HepG2 (cell line): ENCODE data around the gene UBAP1L. TPM values are rescaled to one million over a fixed set of nuclear protein-coding genes. Genes with fewer than 3 reads are reported as not detected.

ENCODE experiments used
- CBX5 ChIP-seq: sonication (generic); formaldehyde crosslinking; IDR thresholded peaks from 2 replicates; pipeline ENCODE4 v1.4.0; 2020; ENCODE audit warnings: missing genetic modification reagents, borderline replicate concordance
- KAT7 ChIP-seq: IDR thresholded peaks from 2 replicates; pipeline ENCODE4 v1.6.1; 2018; ENCODE audit warnings: borderline replicate concordance, missing compliant biosample characterization
- KDM2A ChIP-seq: sonication (generic); formaldehyde crosslinking; IDR thresholded peaks from 2 replicates; pipeline ENCODE4 v1.4.0; 2020; ENCODE audit warnings: low read depth, missing genetic modification reagents, borderline replicate concordance
- MED8 ChIP-seq: sonication (generic); formaldehyde crosslinking; IDR thresholded peaks from 2 replicates; pipeline ENCODE4 v1.8.1; 2023; ENCODE audit warnings: mild to moderate bottlenecking, missing genetic modification reagents; ENCODE audit not compliant: insufficient replicate concordance
- MEIS2 ChIP-seq: sonication (generic); formaldehyde crosslinking; IDR thresholded peaks from 2 replicates; pipeline ENCODE4 v1.9.0; 2021; ENCODE audit warnings: mild to moderate bottlenecking, missing genetic modification reagents
- MTA1 ChIP-seq: sonication (generic); formaldehyde crosslinking; IDR thresholded peaks from 2 replicates; pipeline ENCODE4 v1.4.0; 2020; ENCODE audit warnings: missing genetic modification reagents, mild to moderate bottlenecking, borderline replicate concordance
- MXI1 ChIP-seq: IDR thresholded peaks from 3 replicates; pipeline ENCODE4 v1.6.1; 2012; ENCODE audit warnings: low read depth, low read length, inconsistent platforms, borderline replicate concordance
- MYC ChIP-seq: sonication (generic); formaldehyde crosslinking; IDR thresholded peaks from 2 replicates; pipeline ENCODE4 v1.9.0; 2021; ENCODE audit warnings: missing genetic modification reagents, borderline replicate concordance
- NR2F6 ChIP-seq, 2 experiments: IDR thresholded peaks; 2 replicates each; pipeline ENCODE4 v1.6.1; 2016; ENCODE audit warnings: antibody characterized with exemption in 1 of 2, mild to moderate bottlenecking in 1 of 2
- POGK ChIP-seq: sonication (generic); formaldehyde crosslinking; conservative IDR thresholded peaks from 2 replicates; pipeline ENCODE4 v1.8.0; 2022; ENCODE audit warnings: mild to moderate bottlenecking, moderate library complexity, missing genetic modification reagents
- REXO4 ChIP-seq: sonication (generic); formaldehyde crosslinking; IDR thresholded peaks from 2 replicates; pipeline ENCODE4 v1.8.0; 2022; ENCODE audit warnings: missing genetic modification reagents, mild to moderate bottlenecking, borderline replicate concordance
- ZFP91 ChIP-seq: sonication (generic); formaldehyde crosslinking; IDR thresholded peaks from 2 replicates; pipeline ENCODE4 v1.9.0; 2022; ENCODE audit warnings: missing genetic modification reagents, mild to moderate bottlenecking, borderline replicate concordance
- ZKSCAN1 ChIP-seq: fragments of 150-350 bp; IDR thresholded peaks from 2 replicates; pipeline ENCODE4 v1.6.1; 2014; ENCODE audit warnings: low read length
- ZKSCAN8 ChIP-seq: IDR thresholded peaks from 2 replicates; pipeline ENCODE4 v1.6.1; 2016; ENCODE audit warnings: borderline replicate concordance, missing genetic modification reagents, missing compliant biosample characterization
- ZNF431 ChIP-seq: sonication (generic); formaldehyde crosslinking; IDR thresholded peaks from 2 replicates; pipeline ENCODE4 v1.9.0; 2022; ENCODE audit warnings: missing genetic modification reagents, low read depth, mild to moderate bottlenecking, borderline replicate concordance
- ZNF441 ChIP-seq: sonication (generic); formaldehyde crosslinking; IDR thresholded peaks from 2 replicates; pipeline ENCODE4 v1.7.0; 2021; ENCODE audit warnings: missing genetic modification reagents, borderline replicate concordance
- ZNF501 ChIP-seq: sonication (generic); formaldehyde crosslinking; IDR thresholded peaks from 2 replicates; pipeline ENCODE4 v1.5.1; 2020; ENCODE audit warnings: mild to moderate bottlenecking, moderate library complexity, missing genetic modification reagents
- ZNF549 ChIP-seq: sonication (generic); formaldehyde crosslinking; IDR thresholded peaks from 2 replicates; pipeline ENCODE4 v1.5.0; 2020; ENCODE audit warnings: missing genetic modification reagents
- ZNF563 ChIP-seq: sonication (generic); formaldehyde crosslinking; IDR thresholded peaks from 2 replicates; pipeline ENCODE4 v1.8.0; 2022; ENCODE audit warnings: mild to moderate bottlenecking, moderate library complexity, missing genetic modification reagents
- ZSCAN9 ChIP-seq: IDR thresholded peaks from 2 replicates; pipeline ENCODE4 v1.6.1; 2016; ENCODE audit warnings: borderline replicate concordance
- polyA plus RNA-seq, 8 experiments: library from polyadenylated mRNA; depleted of rRNA in 3 of 8; stranded (reverse) in 7 of 8; unstranded in 1 of 8; fragments of >200 nt; fragmentation: Illumina TruSeq in 4 of 8; extraction: Trizol in 4 of 8; gene quantifications; 2 replicates each; pipeline versions ENCODE4 v1.2.1 to v1.2.3, GENCODE V29; 2011 to 2016; ENCODE audit warnings: low read depth in 4 of 8, missing spikeins in 1 of 8, mixed read lengths in 1 of 8; ENCODE audit not compliant: insufficient read depth in 1 of 8
- total RNA-seq, 5 experiments: library from RNA; depleted of rRNA; stranded (reverse); fragments of >200 nt; fragmentation: Illumina TruSeq; extraction: Trizol; gene quantifications; 2 replicates each; pipeline ENCODE4 v1.2.3, GENCODE V29; 2016; ENCODE audit warnings: low read depth in 1 of 5
- TF ChIP-seq, protein P1 (sequence below): fragments of 450-650 bp; IDR thresholded peaks from 2 replicates; pipeline ENCODE4 v1.6.1; 2016
- TF ChIP-seq, protein P2 (sequence below): sonication (generic); formaldehyde crosslinking; IDR thresholded peaks from 2 replicates; pipeline ENCODE4 v1.5.1; 2020; ENCODE audit warnings: mild to moderate bottlenecking, missing genetic modification reagents, moderate library complexity

UBAP1L gene
- total and polyA plus RNA-seq, 2 of the 13 experiments (the other 11 are each of a cell fraction or from before 2014, with no cell fraction given) = 0.86 to 1.4 TPM

DNA sequence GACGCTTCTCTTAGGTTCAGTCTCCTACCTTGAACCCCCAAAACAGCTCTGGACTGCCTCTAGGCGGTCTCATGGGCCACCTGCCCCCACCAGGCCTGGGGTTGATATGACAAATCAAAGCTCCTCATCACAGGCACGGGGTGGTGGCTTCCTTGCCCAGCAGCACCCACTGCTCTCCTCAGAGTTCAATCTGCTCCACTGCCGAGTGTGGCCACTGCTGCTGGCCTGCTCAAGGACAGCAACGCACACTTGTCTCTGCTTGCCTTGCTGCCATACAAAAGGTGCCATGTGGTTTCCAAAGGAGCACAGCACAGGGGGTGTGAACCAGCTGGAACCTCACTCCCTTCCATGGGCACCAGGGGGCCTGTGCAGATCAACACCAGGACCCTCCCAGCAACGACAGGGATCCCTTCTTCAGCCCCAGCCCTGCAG, 28.3 kb downstream of the UBAP1L start (continued):
- no peak for TF ChIP-seq ZNF563 (CRISPR knock-in tag)
- TF ChIP-seq, protein P1, sequence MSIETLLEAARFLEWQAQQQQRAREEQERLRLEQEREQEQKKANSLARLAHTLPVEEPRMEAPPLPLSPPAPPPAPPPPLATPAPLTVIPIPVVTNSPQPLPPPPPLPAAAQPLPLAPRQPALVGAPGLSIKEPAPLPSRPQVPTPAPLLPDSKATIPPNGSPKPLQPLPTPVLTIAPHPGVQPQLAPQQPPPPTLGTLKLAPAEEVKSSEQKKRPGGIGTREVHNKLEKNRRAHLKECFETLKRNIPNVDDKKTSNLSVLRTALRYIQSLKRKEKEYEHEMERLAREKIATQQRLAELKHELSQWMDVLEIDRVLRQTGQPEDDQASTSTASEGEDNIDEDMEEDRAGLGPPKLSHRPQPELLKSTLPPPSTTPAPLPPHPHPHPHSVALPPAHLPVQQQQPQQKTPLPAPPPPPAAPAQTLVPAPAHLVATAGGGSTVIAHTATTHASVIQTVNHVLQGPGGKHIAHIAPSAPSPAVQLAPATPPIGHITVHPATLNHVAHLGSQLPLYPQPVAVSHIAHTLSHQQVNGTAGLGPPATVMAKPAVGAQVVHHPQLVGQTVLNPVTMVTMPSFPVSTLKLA = no peak
- no peak for TF ChIP-seq MEIS2 (CRISPR knock-in tag)
- TF ChIP-seq ZNF431 (CRISPR knock-in tag) = no peak
- peak; percentile 14; the same call in 1 of the 2 replicates for TF ChIP-seq KDM2A (CRISPR knock-in tag)
- 0 out of 2 replicates have a peak, but pooled peaks have one; percentile 21 for TF ChIP-seq MYC (CRISPR knock-in tag)
- TF ChIP-seq ZKSCAN8 (CRISPR knock-in tag) = no peak
- 0 out of 3 replicates have a peak, but pooled peaks have one; percentile 19 for TF ChIP-seq MXI1
- no peak for TF ChIP-seq ZNF501 (CRISPR knock-in tag)
- TF ChIP-seq MTA1 (CRISPR knock-in tag) = no peak
- TF ChIP-seq ZNF549 (CRISPR knock-in tag) = no peak
- TF ChIP-seq ZSCAN9 (CRISPR knock-in tag) = no peak
- no peak for TF ChIP-seq MED8
- no peak for TF ChIP-seq POGK (CRISPR knock-in tag)
- no peak for TF ChIP-seq KAT7 (CRISPR knock-in tag)
- no peak for TF ChIP-seq REXO4 (CRISPR knock-in tag)
- TF ChIP-seq ZNF441 = no peak
- TF ChIP-seq, protein P2, sequence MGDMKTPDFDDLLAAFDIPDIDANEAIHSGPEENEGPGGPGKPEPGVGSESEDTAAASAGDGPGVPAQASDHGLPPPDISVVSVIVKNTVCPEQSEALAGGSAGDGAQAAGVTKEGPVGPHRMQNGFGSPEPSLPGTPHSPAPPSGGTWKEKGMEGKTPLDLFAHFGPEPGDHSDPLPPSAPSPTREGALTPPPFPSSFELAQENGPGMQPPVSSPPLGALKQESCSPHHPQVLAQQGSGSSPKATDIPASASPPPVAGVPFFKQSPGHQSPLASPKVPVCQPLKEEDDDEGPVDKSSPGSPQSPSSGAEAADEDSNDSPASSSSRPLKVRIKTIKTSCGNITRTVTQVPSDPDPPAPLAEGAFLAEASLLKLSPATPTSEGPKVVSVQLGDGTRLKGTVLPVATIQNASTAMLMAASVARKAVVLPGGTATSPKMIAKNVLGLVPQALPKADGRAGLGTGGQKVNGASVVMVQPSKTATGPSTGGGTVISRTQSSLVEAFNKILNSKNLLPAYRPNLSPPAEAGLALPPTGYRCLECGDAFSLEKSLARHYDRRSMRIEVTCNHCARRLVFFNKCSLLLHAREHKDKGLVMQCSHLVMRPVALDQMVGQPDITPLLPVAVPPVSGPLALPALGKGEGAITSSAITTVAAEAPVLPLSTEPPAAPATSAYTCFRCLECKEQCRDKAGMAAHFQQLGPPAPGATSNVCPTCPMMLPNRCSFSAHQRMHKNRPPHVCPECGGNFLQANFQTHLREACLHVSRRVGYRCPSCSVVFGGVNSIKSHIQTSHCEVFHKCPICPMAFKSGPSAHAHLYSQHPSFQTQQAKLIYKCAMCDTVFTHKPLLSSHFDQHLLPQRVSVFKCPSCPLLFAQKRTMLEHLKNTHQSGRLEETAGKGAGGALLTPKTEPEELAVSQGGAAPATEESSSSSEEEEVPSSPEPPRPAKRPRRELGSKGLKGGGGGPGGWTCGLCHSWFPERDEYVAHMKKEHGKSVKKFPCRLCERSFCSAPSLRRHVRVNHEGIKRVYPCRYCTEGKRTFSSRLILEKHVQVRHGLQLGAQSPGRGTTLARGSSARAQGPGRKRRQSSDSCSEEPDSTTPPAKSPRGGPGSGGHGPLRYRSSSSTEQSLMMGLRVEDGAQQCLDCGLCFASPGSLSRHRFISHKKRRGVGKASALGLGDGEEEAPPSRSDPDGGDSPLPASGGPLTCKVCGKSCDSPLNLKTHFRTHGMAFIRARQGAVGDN (CRISPR knock-in tag) = peak; percentile 24
- TF ChIP-seq ZKSCAN1 = no peak
- no peak for TF ChIP-seq NR2F6 (IDR thresholded peaks at IDR 0.05)
- TF ChIP-seq NR2F6 (CRISPR knock-in tag; IDR thresholded peaks at IDR 0.05) = no peak
- peak; percentile 58; the same call in 1 of the 2 replicates for TF ChIP-seq ZFP91
- no peak for TF ChIP-seq CBX5 (CRISPR knock-in tag)
